Measurements from ENCODE around the gene NEU1. TPM values are rescaled to one million over a fixed set of nuclear protein-coding genes. Genes with fewer than 3 reads are reported as not detected.
A peak's percentile ranks its signal among the peaks of the same experiment; 100 is the strongest.

The NEU1 gene
- total RNA-seq, 6 donors from 2014 or later = 28.3 to 90.3 (median 64.6) TPM

DNA sequence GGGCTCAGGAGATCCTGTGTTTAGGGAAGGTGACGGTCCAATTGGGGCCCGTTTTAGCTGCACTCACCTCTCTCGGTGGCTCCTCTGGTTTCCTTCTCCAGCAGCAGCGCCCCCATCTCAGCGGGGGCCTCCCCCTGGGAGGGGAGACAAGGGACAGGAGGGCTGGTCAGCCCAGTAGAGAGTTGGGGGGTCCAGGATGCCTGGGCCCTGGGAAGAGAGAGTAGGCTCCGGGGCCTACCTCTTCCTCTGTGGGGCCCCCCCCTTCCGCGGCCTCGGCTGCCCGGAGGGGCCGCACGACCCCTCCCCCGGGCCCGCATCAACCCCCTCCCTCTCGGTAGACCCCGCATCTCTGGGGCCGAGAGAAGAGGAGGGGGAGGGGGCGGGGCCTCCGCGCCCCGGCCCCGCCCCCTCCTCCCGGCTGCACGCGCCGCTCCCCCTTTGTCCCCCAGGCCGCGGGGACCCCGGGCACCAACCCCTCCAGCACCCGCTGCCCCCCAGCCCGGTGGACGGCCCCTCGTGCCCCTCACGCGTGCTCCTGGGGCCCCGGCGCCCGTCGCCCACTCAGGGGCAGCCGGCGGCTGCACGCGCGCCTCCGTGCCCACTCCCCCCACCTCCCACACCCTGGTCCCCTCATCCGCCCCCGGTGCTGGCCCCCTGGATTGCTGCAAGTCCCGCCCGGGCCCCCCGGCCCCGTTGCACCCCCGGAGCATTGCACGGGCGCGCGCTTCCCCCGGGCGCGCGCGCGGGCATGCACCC, 34.4 kb upstream of the NEU1 start:
- DNase-seq (no peak), ATAC-seq (ENCODE audit: low FRiP score in 2 of 2) (peak in 1 of 2 donors; percentile 3)
- H3K4me1 ChIP-seq = peaks cover 15 to 48% (median 33%) of the 10 kb centered on the region in 4 donors
- no peaks in the 10 kb centered on the region for H3K27me3 ChIP-seq
- peaks cover 5 to 41% (median 26%) of the 10 kb centered on the region in 4 donors for H3K36me3 ChIP-seq
- peak overlapping the region; percentile 73 to 94 (median 82) for H3K27ac ChIP-seq
- no peaks in the 10 kb centered on the region for H3K9me3 ChIP-seq
- WGBS, 2 donors = 3% methylated on average over 4 to 11 of the region's 62 CpGs
- TF ChIP-seq POLR2A (IDR thresholded peaks at IDR 0.05) (no peak), CTCF (IDR thresholded peaks at IDR 0.05) (peak in 1 of 6 experiments; percentile 43)
- peak overlapping the region; percentile 52 to 100 (median 96) for H3K4me3 ChIP-seq

GRCh38 chr6:31896493-31896855, 33.9 kb upstream of the NEU1 start:
- peak overlapping the region; percentile 52 to 100 (median 96) for H3K4me3 ChIP-seq
- ATAC-seq (ENCODE audit: low FRiP score in 2 of 2) (no peak), DNase-seq (no peak)
- peaks cover 15 to 46% (median 33%) of the 10 kb centered on the region in 4 donors for H3K4me1 ChIP-seq
- WGBS, 2 donors = 50 to 53% methylated on average over 4 of the region's 4 CpGs
- TF ChIP-seq CTCF (IDR thresholded peaks at IDR 0.05) (no peak), POLR2A (IDR thresholded peaks at IDR 0.05) (no peak), POLR2AphosphoS5 (IDR thresholded peaks at IDR 0.05) (no peak), EP300 (IDR thresholded peaks at IDR 0.05) (no peak)
- H3K36me3 ChIP-seq = peaks cover 5 to 47% (median 30%) of the 10 kb centered on the region in 4 donors
- H3K27me3 ChIP-seq = no peaks in the 10 kb centered on the region
- H3K9me3 ChIP-seq = no peaks in the 10 kb centered on the region
- H3K27ac ChIP-seq = peak overlapping the region; percentile 73 to 94 (median 82)

GRCh38 chr6:31892821-31893220, 30.2 kb upstream of the NEU1 start:
- Histone ChIP-seq H3K9me3 (no peaks in the 10 kb centered on the region), H3K4me1 (peaks cover 6 to 13% (median 9%) of the 10 kb centered on the region in 4 donors), H3K4me3 (no peak overlapping the region), H3K27me3 (no peaks in the 10 kb centered on the region), H3K36me3 (peaks cover 11 to 80% (median 55%) of the 10 kb centered on the region in 4 donors), H3K27ac (no peak overlapping the region)
- ATAC-seq (ENCODE audit: low FRiP score in 2 of 2) = no peak
- WGBS, 2 donors = 20 to 81% methylated on average over 1 to 6 of the region's 6 CpGs
- TF ChIP-seq EP300 (IDR thresholded peaks at IDR 0.05) (no peak), POLR2A (IDR thresholded peaks at IDR 0.05) (no peak), POLR2AphosphoS5 (IDR thresholded peaks at IDR 0.05) (no peak), CTCF (IDR thresholded peaks at IDR 0.05) (no peak)
- no peak for DNase-seq

DNA sequence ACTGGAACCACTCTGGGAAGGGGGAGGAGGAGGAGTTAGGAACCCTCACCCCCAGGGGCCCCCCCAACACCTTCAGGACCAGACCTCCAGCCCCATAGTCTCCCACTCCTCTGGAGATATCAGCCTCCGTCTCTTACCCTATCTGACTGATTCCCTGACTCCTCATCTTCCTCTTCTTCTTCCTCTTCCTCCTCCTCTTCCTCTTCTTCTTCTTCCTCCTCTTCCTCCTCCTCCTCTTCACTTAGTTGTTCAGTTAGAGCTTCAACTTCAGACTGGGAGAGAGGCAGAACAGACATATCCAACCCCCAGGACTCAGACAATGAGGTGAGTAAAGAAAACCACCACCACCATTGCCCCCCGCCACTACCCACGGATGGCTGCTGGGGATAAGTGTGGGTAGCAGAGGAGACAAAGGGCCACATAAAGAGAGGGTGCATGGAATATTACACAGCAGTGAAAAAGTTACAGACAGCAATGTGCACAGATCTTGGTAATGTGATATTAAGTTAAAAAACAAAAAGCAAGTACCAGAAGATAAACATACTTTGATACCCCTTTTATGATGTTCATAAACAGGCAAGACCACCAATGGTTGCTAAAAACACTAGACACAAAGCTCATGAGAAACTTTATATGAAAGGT, 26.8 kb upstream of the NEU1 start:
- ATAC-seq (ENCODE audit: low FRiP score in 2 of 2) (no peak), DNase-seq (no peak)
- Histone ChIP-seq H3K9me3 (no peaks in the 10 kb centered on the region), H3K27ac (no peak overlapping the region), H3K27me3 (no peaks in the 10 kb centered on the region), H3K4me1 (no peaks in the 10 kb centered on the region), H3K4me3 (no peak overlapping the region), H3K36me3 (peaks cover 30 to 96% (median 74%) of the 10 kb centered on the region in 4 donors)
- 94 to 98% methylated on average over 3 of the region's 3 CpGs for WGBS, 2 donors
- no peak for TF ChIP-seq POLR2AphosphoS5 (IDR thresholded peaks at IDR 0.05)
- TF ChIP-seq POLR2A (IDR thresholded peaks at IDR 0.05) = no peak
- TF ChIP-seq CTCF (IDR thresholded peaks at IDR 0.05) = no peak
- TF ChIP-seq EP300 (IDR thresholded peaks at IDR 0.05) = no peak
